Measurements from ENCODE around the gene ITIH5.

DNA sequence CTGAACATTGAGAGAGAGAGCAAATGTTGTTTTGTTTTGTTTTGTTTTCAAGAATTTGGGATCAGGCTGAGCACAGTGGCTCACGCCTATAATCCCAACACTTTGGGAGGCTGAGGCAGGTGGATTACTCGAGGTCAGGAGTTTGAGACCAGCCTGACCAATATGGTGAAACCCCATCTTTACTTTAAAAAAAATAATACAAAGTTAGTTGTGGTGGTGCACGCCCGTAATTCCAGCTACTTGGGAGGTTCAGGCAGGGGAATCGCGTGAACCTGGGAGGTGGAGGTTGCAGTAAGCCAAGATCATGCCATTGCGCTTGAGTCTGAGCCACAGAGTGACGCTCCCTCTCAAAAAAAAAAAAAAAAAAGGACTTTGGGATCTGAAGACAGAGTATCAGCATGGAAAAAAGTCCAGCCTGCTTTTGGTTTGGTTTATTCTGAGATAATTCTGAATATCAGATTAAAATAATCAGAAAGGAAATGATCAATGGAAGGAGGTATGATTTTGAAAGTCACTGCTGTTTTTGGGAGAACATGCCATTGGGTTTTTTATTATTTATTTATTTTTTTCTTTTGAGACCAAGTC lies 34.5 kb upstream of the ITIH5 start:
- TF ChIP-seq ZBTB7A (IDR thresholded peaks at IDR 0.05; ENCODE audit: borderline replicate concordance, control insufficient read depth, low read depth, low read length) (no peak), ZNF431 (CRISPR knock-in tag; IDR thresholded peaks at IDR 0.05) (no peak), RBFOX2 (IDR thresholded peaks at IDR 0.05; ENCODE audit: low read depth, low read length) (no peak), EP300 (IDR thresholded peaks at IDR 0.05; ENCODE audit: low read length) (no peak)
- TF ChIP-seq, protein P1, sequence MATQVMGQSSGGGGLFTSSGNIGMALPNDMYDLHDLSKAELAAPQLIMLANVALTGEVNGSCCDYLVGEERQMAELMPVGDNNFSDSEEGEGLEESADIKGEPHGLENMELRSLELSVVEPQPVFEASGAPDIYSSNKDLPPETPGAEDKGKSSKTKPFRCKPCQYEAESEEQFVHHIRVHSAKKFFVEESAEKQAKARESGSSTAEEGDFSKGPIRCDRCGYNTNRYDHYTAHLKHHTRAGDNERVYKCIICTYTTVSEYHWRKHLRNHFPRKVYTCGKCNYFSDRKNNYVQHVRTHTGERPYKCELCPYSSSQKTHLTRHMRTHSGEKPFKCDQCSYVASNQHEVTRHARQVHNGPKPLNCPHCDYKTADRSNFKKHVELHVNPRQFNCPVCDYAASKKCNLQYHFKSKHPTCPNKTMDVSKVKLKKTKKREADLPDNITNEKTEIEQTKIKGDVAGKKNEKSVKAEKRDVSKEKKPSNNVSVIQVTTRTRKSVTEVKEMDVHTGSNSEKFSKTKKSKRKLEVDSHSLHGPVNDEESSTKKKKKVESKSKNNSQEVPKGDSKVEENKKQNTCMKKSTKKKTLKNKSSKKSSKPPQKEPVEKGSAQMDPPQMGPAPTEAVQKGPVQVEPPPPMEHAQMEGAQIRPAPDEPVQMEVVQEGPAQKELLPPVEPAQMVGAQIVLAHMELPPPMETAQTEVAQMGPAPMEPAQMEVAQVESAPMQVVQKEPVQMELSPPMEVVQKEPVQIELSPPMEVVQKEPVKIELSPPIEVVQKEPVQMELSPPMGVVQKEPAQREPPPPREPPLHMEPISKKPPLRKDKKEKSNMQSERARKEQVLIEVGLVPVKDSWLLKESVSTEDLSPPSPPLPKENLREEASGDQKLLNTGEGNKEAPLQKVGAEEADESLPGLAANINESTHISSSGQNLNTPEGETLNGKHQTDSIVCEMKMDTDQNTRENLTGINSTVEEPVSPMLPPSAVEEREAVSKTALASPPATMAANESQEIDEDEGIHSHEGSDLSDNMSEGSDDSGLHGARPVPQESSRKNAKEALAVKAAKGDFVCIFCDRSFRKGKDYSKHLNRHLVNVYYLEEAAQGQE (IDR thresholded peaks at IDR 0.05; ENCODE audit: borderline replicate concordance) = no peak
- TF ChIP-seq, protein P1 (CRISPR knock-in tag; IDR thresholded peaks at IDR 0.05; ENCODE audit: low read depth) = no peak
- TF ChIP-seq, protein P2, sequence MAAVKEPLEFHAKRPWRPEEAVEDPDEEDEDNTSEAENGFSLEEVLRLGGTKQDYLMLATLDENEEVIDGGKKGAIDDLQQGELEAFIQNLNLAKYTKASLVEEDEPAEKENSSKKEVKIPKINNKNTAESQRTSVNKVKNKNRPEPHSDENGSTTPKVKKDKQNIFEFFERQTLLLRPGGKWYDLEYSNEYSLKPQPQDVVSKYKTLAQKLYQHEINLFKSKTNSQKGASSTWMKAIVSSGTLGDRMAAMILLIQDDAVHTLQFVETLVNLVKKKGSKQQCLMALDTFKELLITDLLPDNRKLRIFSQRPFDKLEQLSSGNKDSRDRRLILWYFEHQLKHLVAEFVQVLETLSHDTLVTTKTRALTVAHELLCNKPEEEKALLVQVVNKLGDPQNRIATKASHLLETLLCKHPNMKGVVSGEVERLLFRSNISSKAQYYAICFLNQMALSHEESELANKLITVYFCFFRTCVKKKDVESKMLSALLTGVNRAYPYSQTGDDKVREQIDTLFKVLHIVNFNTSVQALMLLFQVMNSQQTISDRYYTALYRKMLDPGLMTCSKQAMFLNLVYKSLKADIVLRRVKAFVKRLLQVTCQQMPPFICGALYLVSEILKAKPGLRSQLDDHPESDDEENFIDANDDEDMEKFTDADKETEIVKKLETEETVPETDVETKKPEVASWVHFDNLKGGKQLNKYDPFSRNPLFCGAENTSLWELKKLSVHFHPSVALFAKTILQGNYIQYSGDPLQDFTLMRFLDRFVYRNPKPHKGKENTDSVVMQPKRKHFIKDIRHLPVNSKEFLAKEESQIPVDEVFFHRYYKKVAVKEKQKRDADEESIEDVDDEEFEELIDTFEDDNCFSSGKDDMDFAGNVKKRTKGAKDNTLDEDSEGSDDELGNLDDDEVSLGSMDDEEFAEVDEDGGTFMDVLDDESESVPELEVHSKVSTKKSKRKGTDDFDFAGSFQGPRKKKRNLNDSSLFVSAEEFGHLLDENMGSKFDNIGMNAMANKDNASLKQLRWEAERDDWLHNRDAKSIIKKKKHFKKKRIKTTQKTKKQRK (IDR thresholded peaks at IDR 0.05; ENCODE audit: borderline replicate concordance, low read depth, low read length) = no peak
